GM19438 (cell line): ENCODE measurements around the gene PDF.

Source experiments
- ATAC-seq: cut with Tn5 transposase; IDR thresholded peaks from one replicate; pipeline ENCODE4 v1.9.1; 2021; ENCODE audit warnings: low read depth; ENCODE audit not compliant: unreplicated experiment

The PDF gene

GRCh38 chr16:69286941-69287713 lies 43.3 kb downstream of the PDF start:
- no peak for ATAC-seq

GRCh38 chr16:69285240-69285639 lies 45.1 kb downstream of the PDF start:
- ATAC-seq, result no peak

- ATAC-seq, result no peak
Measured at GRCh38 chr16:69283851-69284250, 46.5 kb downstream of the PDF start.

- ATAC-seq, result no peak
Measured at GRCh38 chr16:69277413-69277812, 53.0 kb downstream of the PDF start.
